Testis (tissue), 3 donors: ENCODE measurements around the gene DNAJA2. TPM values are rescaled to one million over a fixed set of nuclear protein-coding genes. Genes with fewer than 3 reads are reported as not detected.
"Not testable (repeated sequence)": the region's sequence is repeated elsewhere in the genome, so short reads cannot be mapped to it uniquely, and the experiment has no call there.

Source experiments
- DNase-seq: peaks from one replicate; pipeline ENCODE4 v3.0.0-alpha.2; 2019
- H3K27ac ChIP-seq, 2 donors: fragments of 200-600 bp; sonication (generic); one replicate each; pipeline ENCODE4 v1.5.1; 2019
- H3K27me3 ChIP-seq: fragments of 200-600 bp; sonication (generic); one replicate; pipeline ENCODE4 v1.5.1; 2019
- H3K36me3 ChIP-seq: fragments of 200-600 bp; sonication (generic); one replicate; pipeline ENCODE4 v1.5.1; 2017; ENCODE audit warnings: low read depth; ENCODE audit errors: missing control alignments
- H3K4me1 ChIP-seq: fragments of 200-600 bp; sonication (generic); one replicate; pipeline ENCODE4 v1.5.1; 2019
- H3K4me3 ChIP-seq, 2 donors: fragments of 200-600 bp; sonication (generic); one replicate each; pipeline ENCODE4 v1.5.1; 2017 to 2019
- H3K9me3 ChIP-seq: fragments of 200-600 bp; sonication (generic); one replicate; pipeline ENCODE4 v1.5.1; 2017
- CTCF ChIP-seq, 3 experiments: fragments of 450-650 bp in 2 of 3; fragments of 200-600 bp in 1 of 3; sonication (generic) in 1 of 3; IDR thresholded peaks; one replicate each; pipeline ENCODE4 v1.5.1; 2016 to 2019; ENCODE audit warnings: antibody characterized with exemption in 3 of 3, mild to moderate bottlenecking in 2 of 3, moderate library complexity in 1 of 3
- POLR2A ChIP-seq: fragments of 450-650 bp; IDR thresholded peaks from one replicate; pipeline ENCODE4 v1.6.1; 2017; ENCODE audit warnings: antibody characterized with exemption, mild to moderate bottlenecking, moderate library complexity
- WGBS, 2 donors: methylation state at CpG; one replicate each; pipeline ENCODE4 v1.1.5; 2018; 5-methylcytosine and 5-hydroxymethylcytosine counted together
- intact Hi-C: fragments of 100-400 bp; cut with DNase I; formaldehyde crosslinking; loops from one replicate; pipeline ENCODE4 v1.15.1; 2023; ENCODE audit warnings: low total_unique reads
- polyA plus RNA-seq: library from polyadenylated mRNA; stranded (reverse); fragments of 350-450 nt; fragmentation: Illumina TruSeq; extraction: RNeasy Lipid Tissue Mini Kit (QIAGEN cat#74804); gene quantifications from one replicate; pipeline ENCODE4 v1.2.3, GENCODE V29; 2014; ENCODE audit warnings: low read depth, low replicate concordance; ENCODE audit not compliant: insufficient read depth
- total RNA-seq, 2 donors: library from RNA; depleted of rRNA; stranded (reverse); fragments of >200 nt; gene quantifications; one replicate each; pipeline ENCODE4 v1.2.3, GENCODE V29; 2016

DNAJA2 gene
- total and polyA plus RNA-seq, 3 donors from 2014 or later = 51.5 to 94.5 (median 68.4) TPM

- Histone ChIP-seq H3K36me3 (no peaks in the 10 kb centered on the region), H3K27me3 (no peaks in the 10 kb centered on the region), H3K4me1 (no peaks in the 10 kb centered on the region), H3K4me3 (no peak overlapping the region), H3K27ac (no peak overlapping the region), H3K9me3 (no peaks in the 10 kb centered on the region)
- WGBS, 2 donors = 92 to 97% methylated on average over 4 of the region's 4 CpGs
- DNase-seq = no peak
- intact Hi-C loops = no loop called here
- TF ChIP-seq CTCF (IDR thresholded peaks at IDR 0.05) (no peak), POLR2A (no peak)
Measured at GRCh38 chr16:47008174-47008573, 34.7 kb upstream of the DNAJA2 start.

GRCh38 chr16:47004652-47005051 is 31.2 kb upstream of the DNAJA2 start:
- WGBS, 2 donors = 80 to 88% methylated on average over 2 of the region's 2 CpGs
- H3K9me3 ChIP-seq = no peaks in the 10 kb centered on the region
- TF ChIP-seq CTCF (IDR thresholded peaks at IDR 0.05) (no peak), POLR2A (no peak)
- H3K27ac ChIP-seq = no peak overlapping the region
- H3K27me3 ChIP-seq = no peaks in the 10 kb centered on the region
- DNase-seq = no peak
- no peaks in the 10 kb centered on the region for H3K4me1 ChIP-seq
- no peaks in the 10 kb centered on the region for H3K36me3 ChIP-seq
- intact Hi-C loops = no loop called here
- no peak overlapping the region for H3K4me3 ChIP-seq

GRCh38 chr16:47000066-47000465 is 26.6 kb upstream of the DNAJA2 start:
- H3K27me3 ChIP-seq, DNase-seq, H3K4me1 ChIP-seq, H3K9me3 ChIP-seq, H3K27ac ChIP-seq, H3K36me3 ChIP-seq, intact Hi-C loops: not testable (repeated sequence)
- 67 to 85% methylated on average over 20 of the region's 29 CpGs for WGBS, 2 donors
- H3K4me3 ChIP-seq = peak overlapping the region; percentile 15 to 45

- no peaks in the 10 kb centered on the region for H3K4me1 ChIP-seq
- DNase-seq = no peak
- TF ChIP-seq CTCF (IDR thresholded peaks at IDR 0.05) (no peak), POLR2A (no peak)
- no peaks in the 10 kb centered on the region for H3K36me3 ChIP-seq
- H3K9me3 ChIP-seq = no peaks in the 10 kb centered on the region
- WGBS, 2 donors = 96 to 97% methylated on average over 3 of the region's 3 CpGs
- intact Hi-C loops = no loop called here
- H3K27ac ChIP-seq = no peak overlapping the region
- no peak overlapping the region for H3K4me3 ChIP-seq
- no peaks in the 10 kb centered on the region for H3K27me3 ChIP-seq
Measured at GRCh38 chr16:46997844-46998243, 24.4 kb upstream of the DNAJA2 start.

GRCh38 chr16:46996952-46997458 is 23.5 kb upstream of the DNAJA2 start:
- DNase-seq = no peak
- no peaks in the 10 kb centered on the region for H3K27me3 ChIP-seq
- no peak overlapping the region for H3K27ac ChIP-seq
- intact Hi-C loops = no loop called here
- no peaks in the 10 kb centered on the region for H3K4me1 ChIP-seq
- no peaks in the 10 kb centered on the region for H3K9me3 ChIP-seq
- no peak overlapping the region for H3K4me3 ChIP-seq
- no peak for TF ChIP-seq POLR2A
- TF ChIP-seq CTCF (IDR thresholded peaks at IDR 0.05) = no peak
- WGBS, 2 donors = 95 to 99% methylated on average over 2 of the region's 2 CpGs
- no peaks in the 10 kb centered on the region for H3K36me3 ChIP-seq
